ENCODE results near the gene POFUT1. TPM values are rescaled to one million over a fixed set of nuclear protein-coding genes. Genes with fewer than 3 reads are reported as not detected.

Gene POFUT1
- total RNA-seq, 1 donor from 2014 or later, result 29.5 TPM

DNA sequence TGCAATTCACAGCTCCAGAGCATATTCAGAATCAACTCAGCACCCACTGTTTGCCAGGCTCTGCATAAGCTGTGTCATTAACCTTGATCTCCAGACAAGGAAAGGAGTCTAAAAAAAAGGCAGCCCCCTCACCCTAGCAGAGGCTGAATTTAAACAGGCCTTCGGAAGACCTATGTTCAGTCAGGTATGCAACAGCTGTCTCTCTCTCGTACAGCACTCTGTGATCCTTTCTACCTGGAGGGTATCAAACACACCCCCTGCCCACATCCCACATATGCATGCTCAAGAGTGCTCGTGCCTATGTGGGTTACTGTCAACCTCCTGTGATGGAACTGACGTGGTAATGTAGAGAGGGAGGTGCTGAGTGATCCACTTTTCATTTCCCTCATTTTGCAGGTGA is 8.7 kb upstream of the POFUT1 start:
- DNase-seq, result no peak
- no peaks in the 10 kb centered on the region for H3K36me3 Mint-ChIP-seq (ENCODE audit: unreplicated experiment)
- no peak overlapping the region for H3K4me3 Mint-ChIP-seq (ENCODE audit: unreplicated experiment)
- peaks cover 12% of the 10 kb centered on the region for H3K4me1 Mint-ChIP-seq (ENCODE audit: low read depth, unreplicated experiment)
- TF ChIP-seq, protein P1, sequence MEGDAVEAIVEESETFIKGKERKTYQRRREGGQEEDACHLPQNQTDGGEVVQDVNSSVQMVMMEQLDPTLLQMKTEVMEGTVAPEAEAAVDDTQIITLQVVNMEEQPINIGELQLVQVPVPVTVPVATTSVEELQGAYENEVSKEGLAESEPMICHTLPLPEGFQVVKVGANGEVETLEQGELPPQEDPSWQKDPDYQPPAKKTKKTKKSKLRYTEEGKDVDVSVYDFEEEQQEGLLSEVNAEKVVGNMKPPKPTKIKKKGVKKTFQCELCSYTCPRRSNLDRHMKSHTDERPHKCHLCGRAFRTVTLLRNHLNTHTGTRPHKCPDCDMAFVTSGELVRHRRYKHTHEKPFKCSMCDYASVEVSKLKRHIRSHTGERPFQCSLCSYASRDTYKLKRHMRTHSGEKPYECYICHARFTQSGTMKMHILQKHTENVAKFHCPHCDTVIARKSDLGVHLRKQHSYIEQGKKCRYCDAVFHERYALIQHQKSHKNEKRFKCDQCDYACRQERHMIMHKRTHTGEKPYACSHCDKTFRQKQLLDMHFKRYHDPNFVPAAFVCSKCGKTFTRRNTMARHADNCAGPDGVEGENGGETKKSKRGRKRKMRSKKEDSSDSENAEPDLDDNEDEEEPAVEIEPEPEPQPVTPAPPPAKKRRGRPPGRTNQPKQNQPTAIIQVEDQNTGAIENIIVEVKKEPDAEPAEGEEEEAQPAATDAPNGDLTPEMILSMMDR (IDR thresholded peaks at IDR 0.05; ENCODE audit: partially characterized antibody, unreplicated experiment), result no peak
- no peaks in the 10 kb centered on the region for H3K9me3 Mint-ChIP-seq (ENCODE audit: unreplicated experiment)
- peaks cover 3% of the 10 kb centered on the region for H3K27me3 Mint-ChIP-seq (ENCODE audit: unreplicated experiment)
- H3K27ac Mint-ChIP-seq (ENCODE audit: unreplicated experiment), result no peak overlapping the region

DNA sequence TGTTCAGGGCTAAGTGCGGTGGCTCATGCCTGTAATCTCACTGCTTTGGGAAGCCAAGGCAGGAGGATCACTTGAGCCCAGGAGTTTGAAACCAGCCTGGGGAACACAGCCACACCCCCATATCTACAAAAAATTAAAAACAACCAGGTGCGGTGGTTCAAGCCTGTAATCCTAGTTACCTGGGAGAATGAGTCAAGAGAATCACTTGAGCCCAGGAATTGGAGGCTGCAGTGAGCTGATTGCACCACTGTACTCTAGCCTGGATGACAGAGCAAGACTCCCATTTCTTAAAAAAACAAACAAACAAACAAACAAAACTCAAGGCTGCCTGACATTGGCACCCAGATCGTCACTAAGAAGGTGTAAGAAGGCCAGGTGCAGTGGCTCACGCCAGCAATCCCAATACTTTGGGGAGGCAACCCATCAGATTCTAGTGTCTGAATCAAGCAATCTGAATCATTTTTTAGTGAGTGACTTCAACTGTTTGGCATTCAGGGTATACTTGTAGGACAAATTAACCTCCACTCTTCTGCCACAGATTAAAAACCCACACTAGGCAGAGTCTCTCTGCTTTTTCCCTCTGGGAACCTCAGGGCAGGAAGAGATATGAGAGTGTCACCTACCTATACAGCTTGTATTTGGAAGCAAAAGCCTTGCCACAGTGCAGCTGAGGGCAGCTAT is 6.2 kb upstream of the POFUT1 start:
- Mint-ChIP-seq H3K9me3 (ENCODE audit: unreplicated experiment) (peaks cover 4% of the 10 kb centered on the region), H3K36me3 (ENCODE audit: unreplicated experiment) (no peaks in the 10 kb centered on the region), H3K27me3 (ENCODE audit: unreplicated experiment) (no peaks in the 10 kb centered on the region), H3K27ac (ENCODE audit: unreplicated experiment) (no peak overlapping the region), H3K4me3 (ENCODE audit: unreplicated experiment) (no peak overlapping the region), H3K4me1 (ENCODE audit: low read depth, unreplicated experiment) (peaks cover 35% of the 10 kb centered on the region)
- TF ChIP-seq, protein P1 (IDR thresholded peaks at IDR 0.05; ENCODE audit: partially characterized antibody, unreplicated experiment), result no peak
- DNase-seq, result no peak

DNA sequence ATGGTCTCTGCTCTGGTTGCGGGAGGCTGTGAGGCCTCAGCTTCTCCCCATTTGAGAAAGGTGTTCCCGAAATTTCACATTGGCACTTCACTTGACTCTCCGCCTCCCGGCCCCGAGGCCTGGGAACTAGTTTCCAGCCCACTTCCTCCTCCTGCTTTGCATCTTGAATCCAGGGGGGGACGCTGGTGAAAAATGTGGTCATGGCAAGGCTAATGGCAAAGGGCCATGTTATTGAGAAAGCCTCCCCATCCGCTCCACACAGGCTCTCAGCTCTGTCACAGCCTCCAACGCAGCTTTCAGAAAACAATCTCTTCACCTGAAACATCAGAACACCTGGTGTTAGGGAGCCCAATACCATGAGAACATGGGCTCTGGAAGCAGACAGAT is 5.7 kb upstream of the POFUT1 start:
- TF ChIP-seq, protein P1 (IDR thresholded peaks at IDR 0.05; ENCODE audit: partially characterized antibody, unreplicated experiment), result no peak
- H3K27me3 Mint-ChIP-seq (ENCODE audit: unreplicated experiment), result peaks cover 4% of the 10 kb centered on the region
- peaks cover 40% of the 10 kb centered on the region for H3K4me1 Mint-ChIP-seq (ENCODE audit: low read depth, unreplicated experiment)
- DNase-seq, result no peak
- no peak overlapping the region for H3K4me3 Mint-ChIP-seq (ENCODE audit: unreplicated experiment)
- peaks cover 4% of the 10 kb centered on the region for H3K9me3 Mint-ChIP-seq (ENCODE audit: unreplicated experiment)
- H3K36me3 Mint-ChIP-seq (ENCODE audit: unreplicated experiment), result no peaks in the 10 kb centered on the region
- no peak overlapping the region for H3K27ac Mint-ChIP-seq (ENCODE audit: unreplicated experiment)

DNA sequence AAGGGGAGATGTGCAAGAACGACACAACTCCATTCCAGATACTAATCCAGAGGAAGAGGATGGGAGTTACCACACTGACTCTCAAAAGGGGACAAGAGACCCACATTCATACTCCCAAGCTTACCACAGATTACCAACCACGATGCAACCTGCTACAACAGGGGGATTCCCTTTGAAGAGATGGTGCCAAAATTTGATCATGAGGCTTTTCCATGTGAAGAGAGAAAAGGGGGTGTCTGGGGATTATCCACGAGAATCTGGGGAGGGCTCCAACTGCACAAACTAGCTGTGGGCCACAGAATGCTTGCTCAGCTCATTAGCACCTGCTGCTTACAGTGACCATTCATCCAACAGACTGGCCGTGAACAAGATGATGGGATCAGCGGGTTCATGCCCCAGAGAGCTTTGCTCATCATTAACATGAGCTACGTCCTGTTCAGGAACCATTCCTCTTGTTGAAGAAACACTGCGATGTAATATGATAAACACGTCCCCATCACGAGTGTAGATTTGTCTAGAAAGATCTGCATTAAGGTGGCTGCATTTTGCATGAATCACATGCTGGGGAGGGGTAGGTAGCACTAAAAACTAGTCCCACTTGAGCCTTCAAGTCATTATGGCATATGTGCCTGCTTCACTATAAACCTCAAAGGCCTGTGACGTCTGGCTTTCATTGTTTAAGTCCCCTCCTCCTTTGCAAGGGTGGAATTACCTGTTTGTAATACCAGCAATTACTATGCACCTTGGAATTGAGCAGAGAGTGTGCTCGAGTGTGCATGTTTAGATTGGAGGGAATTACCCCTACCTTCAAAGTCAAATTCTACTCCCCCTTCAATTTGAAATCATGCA is 4.1 kb upstream of the POFUT1 start:
- H3K4me1 Mint-ChIP-seq (ENCODE audit: low read depth, unreplicated experiment), result peaks cover 44% of the 10 kb centered on the region
- no peak for DNase-seq
- no peaks in the 10 kb centered on the region for H3K36me3 Mint-ChIP-seq (ENCODE audit: unreplicated experiment)
- H3K4me3 Mint-ChIP-seq (ENCODE audit: unreplicated experiment), result peak overlapping the region; percentile 27
- H3K9me3 Mint-ChIP-seq (ENCODE audit: unreplicated experiment), result peaks cover 9% of the 10 kb centered on the region
- TF ChIP-seq, protein P1 (IDR thresholded peaks at IDR 0.05; ENCODE audit: partially characterized antibody, unreplicated experiment), result no peak
- H3K27me3 Mint-ChIP-seq (ENCODE audit: unreplicated experiment), result peaks cover 5% of the 10 kb centered on the region
- peak overlapping the region; percentile 12 for H3K27ac Mint-ChIP-seq (ENCODE audit: unreplicated experiment)

Measured in glutamatergic neuron (in vitro differentiated cells).